Measurements from ENCODE around the gene GABBR2. TPM values are rescaled to one million over a fixed set of nuclear protein-coding genes. Genes with fewer than 3 reads are reported as not detected.

GABBR2 gene
- total RNA-seq, 1 experiment from 2014 or later = not detected

DNA sequence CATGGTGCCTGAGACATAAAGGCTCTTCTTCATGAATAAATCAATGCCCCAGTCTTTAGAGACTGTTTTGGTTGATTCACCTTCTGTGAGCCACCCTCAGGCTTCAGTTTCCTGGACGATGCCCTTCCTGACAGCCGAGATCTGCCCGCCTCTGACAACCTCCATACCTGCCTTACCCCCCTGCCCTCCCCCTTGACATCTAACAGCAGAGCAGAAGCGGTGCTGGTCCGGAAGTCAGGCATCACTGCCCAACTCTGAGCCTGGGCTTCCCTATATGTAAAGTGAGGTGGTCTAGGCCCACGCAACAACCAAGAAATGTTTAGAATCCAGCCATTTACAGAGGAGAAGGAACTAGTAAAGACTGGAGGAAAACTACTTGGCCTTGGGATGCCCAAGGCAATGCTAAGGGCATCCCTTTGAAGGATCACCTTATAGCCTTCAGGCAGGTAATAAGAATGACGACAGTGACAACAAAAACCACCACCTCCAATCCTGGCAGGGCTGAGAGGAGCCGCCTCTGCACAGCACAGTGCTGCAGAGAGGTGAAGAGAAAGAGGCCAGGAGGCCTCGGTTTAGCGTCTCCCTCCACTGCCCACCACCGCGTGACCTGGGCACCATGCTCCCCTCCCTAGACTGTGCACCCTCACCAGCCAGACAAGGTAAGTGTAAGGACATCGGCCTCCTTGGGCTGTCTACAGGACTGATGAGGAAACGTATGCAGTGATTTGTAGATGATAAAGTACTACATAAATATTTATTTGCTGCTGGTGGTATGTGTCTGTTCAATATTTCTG is 35.3 kb upstream of the GABBR2 start:
- H3K36me3 ChIP-seq (ENCODE audit: insufficient read depth, low read length, poor library complexity, severe bottlenecking) = no peaks in the 10 kb centered on the region
- DNase-seq (ENCODE audit: low spot score) = no peak
- ChIA-PET POLR2A (ENCODE audit: low non-redundant PET) (no interaction called here), CTCF (no interaction called here)
- TF ChIP-seq CTCF (conservative IDR thresholded peaks at IDR 0.05; ENCODE audit: low read depth, low read length) (no peak), EZH2 (IDR thresholded peaks at IDR 0.05; ENCODE audit: borderline replicate concordance, low read depth, low read length, poor library complexity, severe bottlenecking) (no peak)
- no TSS peak for BruUV-seq (replicated peaks)
- H3K9me3 ChIP-seq (ENCODE audit: low read depth, low read length, poor library complexity, severe bottlenecking) = no peaks in the 10 kb centered on the region
- H3K4me3 ChIP-seq (ENCODE audit: low read depth, low read length, poor library complexity, severe bottlenecking) = no peak overlapping the region
- H3K27me3 ChIP-seq (replicated peaks; ENCODE audit: insufficient read depth, low read depth, low read length, poor library complexity) = no peaks in the 10 kb centered on the region
- no peaks in the 10 kb centered on the region for H3K4me1 ChIP-seq (ENCODE audit: insufficient read depth, low read length, poor library complexity, severe bottlenecking)
- no peak overlapping the region for H3K27ac ChIP-seq (ENCODE audit: low read depth, low read length, poor library complexity, severe bottlenecking)
- intact Hi-C loops (cut with micrococcal nuclease; ENCODE audit: unreplicated experiment) = no loop called here

- BruUV-seq (replicated peaks) = no TSS peak
Observed at GRCh38 chr9:98743329-98743728, 34.6 kb upstream of the GABBR2 start.

More at GRCh38 chr9:98743329-98743728, 34.6 kb upstream of the GABBR2 start:
- Histone ChIP-seq H3K27me3 (replicated peaks; ENCODE audit: insufficient read depth, low read depth, low read length, poor library complexity) (no peaks in the 10 kb centered on the region), H3K27ac (ENCODE audit: low read depth, low read length, poor library complexity, severe bottlenecking) (no peak overlapping the region), H3K9me3 (ENCODE audit: low read depth, low read length, poor library complexity, severe bottlenecking) (no peaks in the 10 kb centered on the region), H3K4me3 (ENCODE audit: low read depth, low read length, poor library complexity, severe bottlenecking) (no peak overlapping the region), H3K4me1 (ENCODE audit: insufficient read depth, low read length, poor library complexity, severe bottlenecking) (no peaks in the 10 kb centered on the region), H3K36me3 (ENCODE audit: insufficient read depth, low read length, poor library complexity, severe bottlenecking) (no peaks in the 10 kb centered on the region)
- intact Hi-C loops (cut with micrococcal nuclease; ENCODE audit: unreplicated experiment) = no loop called here
- TF ChIP-seq EZH2 (IDR thresholded peaks at IDR 0.05; ENCODE audit: borderline replicate concordance, low read depth, low read length, poor library complexity, severe bottlenecking) (no peak), CTCF (conservative IDR thresholded peaks at IDR 0.05; ENCODE audit: low read depth, low read length) (no peak)
- CTCF ChIA-PET = no interaction called here
- DNase-seq (ENCODE audit: low spot score) = no peak
- POLR2A ChIA-PET (ENCODE audit: low non-redundant PET) = no interaction called here

Data from A673 (cell line).